Retinal pigment epithelial cell (primary cell): ENCODE measurements around the gene EML4.

Experiments used
- DNase-seq: peaks from one replicate; pipeline ENCODE4 v3.0.0-alpha.2; 2010; ENCODE audit warnings: low read depth
- H3K4me3 ChIP-seq: 2 replicates; pipeline ENCODE4 v1.5.1; 2011; ENCODE audit warnings: mild to moderate bottlenecking, low read length, control low read depth, moderate library complexity
- CTCF ChIP-seq: conservative IDR thresholded peaks from 2 replicates; pipeline ENCODE4 v1.5.1; 2011; ENCODE audit warnings: low read depth, low read length, control low read depth, inconsistent platforms

EML4 gene

DNA sequence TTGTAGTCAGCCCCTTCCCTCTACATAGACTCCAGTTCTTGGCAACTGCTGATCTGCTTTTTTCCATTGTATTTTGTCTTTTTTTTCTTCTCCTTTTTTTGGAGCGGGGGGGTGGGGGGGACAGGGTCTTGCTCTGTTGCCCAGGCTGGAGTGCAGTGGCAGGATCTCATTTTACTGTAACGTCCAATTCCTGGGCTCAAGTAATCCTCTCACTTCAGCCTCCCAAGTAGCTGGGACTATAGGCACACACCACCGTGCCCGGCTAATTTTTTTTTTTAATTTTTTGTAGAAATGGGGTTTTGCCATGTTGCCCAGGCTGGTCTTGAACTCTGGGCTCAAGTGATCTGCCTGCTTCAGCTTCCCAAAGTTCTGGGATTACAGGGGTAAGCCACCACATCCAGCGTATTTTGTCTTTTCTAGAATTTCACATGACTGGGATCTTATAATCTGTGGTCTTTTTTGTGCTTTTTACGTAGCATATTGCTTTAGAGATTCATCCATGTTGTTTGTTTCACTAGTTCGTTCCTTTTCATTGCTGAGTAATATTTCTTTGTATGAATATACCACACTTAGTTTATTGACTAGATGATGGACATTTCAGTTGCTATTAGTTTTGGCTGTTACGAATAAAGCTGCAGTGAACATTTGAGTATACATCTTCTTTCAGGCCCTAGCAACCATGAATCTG is 17.9 kb downstream of the EML4 start:
- TF ChIP-seq CTCF, result no peak
- H3K4me3 ChIP-seq, result no peak overlapping the region
- DNase-seq, result no peak

GRCh38 chr2:42187886-42188285 is 18.7 kb downstream of the EML4 start:
- H3K4me3 ChIP-seq, result no peak overlapping the region
- DNase-seq, result no peak
- no peak for TF ChIP-seq CTCF

GRCh38 chr2:42189235-42189566 is 20.0 kb downstream of the EML4 start:
- DNase-seq, result no peak
- no peak for TF ChIP-seq CTCF
- no peak overlapping the region for H3K4me3 ChIP-seq

GRCh38 chr2:42190191-42190590 is 21.0 kb downstream of the EML4 start:
- H3K4me3 ChIP-seq, result no peak overlapping the region
- no peak for TF ChIP-seq CTCF
- no peak for DNase-seq

GRCh38 chr2:42191285-42192009 is 22.3 kb downstream of the EML4 start:
- TF ChIP-seq CTCF, result no peak
- no peak for DNase-seq
- no peak overlapping the region for H3K4me3 ChIP-seq

GRCh38 chr2:42192010-42192373 is 22.8 kb downstream of the EML4 start:
- no peak for DNase-seq
- TF ChIP-seq CTCF, result no peak
- H3K4me3 ChIP-seq, result no peak overlapping the region

- no peak for DNase-seq
- no peak overlapping the region for H3K4me3 ChIP-seq
- no peak for TF ChIP-seq CTCF
These were observed 23.8 kb downstream of the EML4 start for GRCh38 chr2:42192652-42193566.
